Nephron (organoid): Measurements from ENCODE around the gene TEDC1.

Source experiments
- H3K27ac Mint-ChIP-seq, 3 experiments: 2 replicates each; pipeline ENCODE4 v1.8.0; 2020; ENCODE audit warnings: mixed read lengths in 3 of 3, mild to moderate bottlenecking in 2 of 3, moderate library complexity in 1 of 3
- H3K27me3 Mint-ChIP-seq: 2 replicates; pipeline ENCODE4 v1.8.0; 2021; ENCODE audit warnings: low read depth, mild to moderate bottlenecking, moderate library complexity, mixed read lengths
- H3K36me3 Mint-ChIP-seq: 2 replicates; pipeline ENCODE4 v1.8.0; 2020; ENCODE audit warnings: low read depth, mixed read lengths
- H3K4me1 Mint-ChIP-seq: 2 replicates; pipeline ENCODE4 v1.8.0; 2020; ENCODE audit warnings: mixed read lengths
- H3K4me3 Mint-ChIP-seq, 3 experiments: 2 replicates each; pipeline ENCODE4 v1.8.0; 2020; ENCODE audit warnings: mild to moderate bottlenecking in 3 of 3, mixed read lengths in 3 of 3, moderate library complexity in 2 of 3
- H3K9me3 Mint-ChIP-seq: 2 replicates; pipeline ENCODE4 v1.8.0; 2020; ENCODE audit warnings: mixed read lengths
- CTCF ChIP-seq, 3 experiments: fragments of 200-600 bp; sonication (generic); IDR thresholded peaks; one replicate each; pipeline ENCODE4 v1.5.0; 2021; ENCODE audit warnings: antibody characterized with exemption in 3 of 3; ENCODE audit not compliant: unreplicated experiment in 3 of 3

The TEDC1 gene

GRCh38 chr14:105455766-105456660 lies 35.0 kb upstream of the TEDC1 start:
- Mint-ChIP-seq H3K9me3 (no peaks in the 10 kb centered on the region), H3K4me3 (no peak overlapping the region), H3K27ac (no peak overlapping the region), H3K27me3 (no peaks in the 10 kb centered on the region), H3K36me3 (peaks cover 28% of the 10 kb centered on the region), H3K4me1 (no peaks in the 10 kb centered on the region)
- no peak for TF ChIP-seq CTCF (IDR thresholded peaks at IDR 0.05; ENCODE audit: unreplicated experiment in 3 of 3)

- no peak for TF ChIP-seq CTCF (IDR thresholded peaks at IDR 0.05; ENCODE audit: unreplicated experiment in 3 of 3)
- Mint-ChIP-seq H3K27ac (no peak overlapping the region), H3K4me1 (no peaks in the 10 kb centered on the region), H3K4me3 (no peak overlapping the region), H3K36me3 (peaks cover 29% of the 10 kb centered on the region), H3K9me3 (no peaks in the 10 kb centered on the region), H3K27me3 (no peaks in the 10 kb centered on the region)
These were observed 34.1 kb upstream of the TEDC1 start for GRCh38 chr14:105456736-105457617.

GRCh38 chr14:105458010-105458409 lies 33.0 kb upstream of the TEDC1 start:
- no peaks in the 10 kb centered on the region for H3K4me1 Mint-ChIP-seq
- peaks cover 20% of the 10 kb centered on the region for H3K36me3 Mint-ChIP-seq
- H3K27me3 Mint-ChIP-seq: no peaks in the 10 kb centered on the region
- no peaks in the 10 kb centered on the region for H3K9me3 Mint-ChIP-seq
- no peak overlapping the region for H3K4me3 Mint-ChIP-seq
- H3K27ac Mint-ChIP-seq: no peak overlapping the region
- TF ChIP-seq CTCF (IDR thresholded peaks at IDR 0.05; ENCODE audit: unreplicated experiment in 3 of 3): no peak

GRCh38 chr14:105458571-105458970 lies 32.5 kb upstream of the TEDC1 start:
- H3K4me1 Mint-ChIP-seq: no peaks in the 10 kb centered on the region
- H3K9me3 Mint-ChIP-seq: no peaks in the 10 kb centered on the region
- H3K27me3 Mint-ChIP-seq: no peaks in the 10 kb centered on the region
- H3K27ac Mint-ChIP-seq: no peak overlapping the region
- no peak overlapping the region for H3K4me3 Mint-ChIP-seq
- peaks cover 18% of the 10 kb centered on the region for H3K36me3 Mint-ChIP-seq
- no peak for TF ChIP-seq CTCF (IDR thresholded peaks at IDR 0.05; ENCODE audit: unreplicated experiment in 3 of 3)

GRCh38 chr14:105460116-105460515 lies 30.9 kb upstream of the TEDC1 start:
- Mint-ChIP-seq H3K9me3 (no peaks in the 10 kb centered on the region), H3K4me1 (no peaks in the 10 kb centered on the region), H3K36me3 (peaks cover 15% of the 10 kb centered on the region), H3K27ac (no peak overlapping the region), H3K4me3 (no peak overlapping the region), H3K27me3 (no peaks in the 10 kb centered on the region)
- no peak for TF ChIP-seq CTCF (IDR thresholded peaks at IDR 0.05; ENCODE audit: unreplicated experiment in 3 of 3)
